ENCODE data around the gene NGLY1. TPM values are rescaled to one million over a fixed set of nuclear protein-coding genes. Genes with fewer than 3 reads are reported as not detected.

Gene NGLY1
- total RNA-seq = 33.3 TPM

GRCh38 chr3:25782938-25783660 lies at the start of gene NGLY1:
NGLY1 (minus strand) TSS chr3:25783443; CDS start chr3:25783390, 53 bp downstream.
- peak; percentile 85 for DNase-seq (ENCODE audit: low spot score)

GRCh38 chr3:25831578-25831977 lies 48.3 kb upstream of the NGLY1 start:
- DNase-seq (ENCODE audit: low spot score) = no peak

GRCh38 chr3:25830373-25831280 lies 47.4 kb upstream of the NGLY1 start:
- DNase-seq (ENCODE audit: low spot score) = no peak

GRCh38 chr3:25826510-25826909 lies 43.3 kb upstream of the NGLY1 start:
- no peak for DNase-seq (ENCODE audit: low spot score)

- no peak for DNase-seq (ENCODE audit: low spot score)
Observed at GRCh38 chr3:25823314-25823713, 40.1 kb upstream of the NGLY1 start.

GRCh38 chr3:25821746-25822573 lies 38.7 kb upstream of the NGLY1 start:
- no peak for DNase-seq (ENCODE audit: low spot score)

- DNase-seq (ENCODE audit: low spot score) = no peak
Observed at GRCh38 chr3:25820816-25821486, 37.7 kb upstream of the NGLY1 start.

GRCh38 chr3:25820366-25820765 lies 37.1 kb upstream of the NGLY1 start:
- no peak for DNase-seq (ENCODE audit: low spot score)

GRCh38 chr3:25818335-25818734 lies 35.1 kb upstream of the NGLY1 start:
- DNase-seq (ENCODE audit: low spot score) = no peak

GRCh38 chr3:25817638-25818037 lies 34.4 kb upstream of the NGLY1 start:
- no peak for DNase-seq (ENCODE audit: low spot score)

- DNase-seq (ENCODE audit: low spot score) = no peak
Observed at GRCh38 chr3:25817107-25817506, 33.9 kb upstream of the NGLY1 start.

- no peak for DNase-seq (ENCODE audit: low spot score)
Observed at GRCh38 chr3:25812644-25813043, 29.4 kb upstream of the NGLY1 start.

GRCh38 chr3:25804676-25805075 lies 21.4 kb upstream of the NGLY1 start:
- DNase-seq (ENCODE audit: low spot score) = no peak

- no peak for DNase-seq (ENCODE audit: low spot score)
Observed at GRCh38 chr3:25803833-25804232, 20.6 kb upstream of the NGLY1 start.

GRCh38 chr3:25801786-25802185 lies 18.5 kb upstream of the NGLY1 start:
- no peak for DNase-seq (ENCODE audit: low spot score)

- peak; percentile 89 for DNase-seq (ENCODE audit: low spot score)
Observed at GRCh38 chr3:25789596-25790556, 6.6 kb upstream of the NGLY1 start, which contains the start of gene OXSM. OXSM (plus strand) TSS chr3:25790090; CDS start chr3:25791021, 931 bp downstream.

GRCh38 chr3:25789209-25789595 lies 6.0 kb upstream of the NGLY1 start:
- no peak for DNase-seq (ENCODE audit: low spot score)

- DNase-seq (ENCODE audit: low spot score) = no peak
Observed at GRCh38 chr3:25787689-25788088, 4.4 kb upstream of the NGLY1 start.

GRCh38 chr3:25785826-25786225 lies 2.6 kb upstream of the NGLY1 start:
- DNase-seq (ENCODE audit: low spot score) = no peak

GRCh38 chr3:25784971-25785370 lies 1.7 kb upstream of the NGLY1 start:
- no peak for DNase-seq (ENCODE audit: low spot score)

Data from mucosa of gallbladder (tissue), 1 donor.